Astrocyte of the cerebellum (primary cell): ENCODE results near the gene NEK5.
"Not testable (repeated sequence)": the region's sequence is repeated elsewhere in the genome, so short reads cannot be mapped to it uniquely, and the experiment has no call there.

Experiments used
- DNase-seq: peaks from one replicate; pipeline ENCODE4 v3.0.0-alpha.2; 2011; ENCODE audit warnings: low read depth
- H3K4me3 ChIP-seq: 2 replicates; pipeline ENCODE4 v1.5.1; 2011; ENCODE audit warnings: mild to moderate bottlenecking, low read depth, low read length, moderate library complexity
- in situ Hi-C: cut with HindIII; loops from 2 replicates; pipeline ENCODE4 v1.10.0; 2017; ENCODE audit warnings: low sequenced_read_pairs
- TF ChIP-seq, protein P1 (sequence below): IDR thresholded peaks from 2 replicates; pipeline ENCODE4 v1.5.1; 2012; ENCODE audit warnings: low read length, low read depth, moderate library complexity, mild to moderate bottlenecking; ENCODE audit errors: missing control alignments

The NEK5 gene

DNA sequence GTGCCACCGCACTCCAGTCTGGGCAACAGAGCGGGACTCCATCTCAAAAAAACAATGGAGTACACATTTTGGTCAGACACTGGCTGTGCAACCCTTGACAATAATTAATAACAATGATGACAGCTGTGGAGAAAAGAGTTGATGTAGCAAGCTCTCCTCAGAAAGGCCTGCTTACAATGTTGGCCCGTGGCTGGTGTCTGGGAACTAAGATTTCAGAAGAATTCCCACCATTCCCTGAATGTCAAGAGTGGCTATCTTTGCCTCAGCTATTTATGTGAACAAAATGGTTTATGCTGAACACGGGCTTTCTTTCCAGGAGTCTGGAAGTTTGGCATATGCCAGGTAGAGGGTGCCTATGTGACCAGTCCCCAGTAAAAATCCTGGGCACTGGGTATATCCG, 25.5 kb downstream of the NEK5 start:
- TF ChIP-seq, protein P1, sequence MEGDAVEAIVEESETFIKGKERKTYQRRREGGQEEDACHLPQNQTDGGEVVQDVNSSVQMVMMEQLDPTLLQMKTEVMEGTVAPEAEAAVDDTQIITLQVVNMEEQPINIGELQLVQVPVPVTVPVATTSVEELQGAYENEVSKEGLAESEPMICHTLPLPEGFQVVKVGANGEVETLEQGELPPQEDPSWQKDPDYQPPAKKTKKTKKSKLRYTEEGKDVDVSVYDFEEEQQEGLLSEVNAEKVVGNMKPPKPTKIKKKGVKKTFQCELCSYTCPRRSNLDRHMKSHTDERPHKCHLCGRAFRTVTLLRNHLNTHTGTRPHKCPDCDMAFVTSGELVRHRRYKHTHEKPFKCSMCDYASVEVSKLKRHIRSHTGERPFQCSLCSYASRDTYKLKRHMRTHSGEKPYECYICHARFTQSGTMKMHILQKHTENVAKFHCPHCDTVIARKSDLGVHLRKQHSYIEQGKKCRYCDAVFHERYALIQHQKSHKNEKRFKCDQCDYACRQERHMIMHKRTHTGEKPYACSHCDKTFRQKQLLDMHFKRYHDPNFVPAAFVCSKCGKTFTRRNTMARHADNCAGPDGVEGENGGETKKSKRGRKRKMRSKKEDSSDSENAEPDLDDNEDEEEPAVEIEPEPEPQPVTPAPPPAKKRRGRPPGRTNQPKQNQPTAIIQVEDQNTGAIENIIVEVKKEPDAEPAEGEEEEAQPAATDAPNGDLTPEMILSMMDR: no peak

DNA sequence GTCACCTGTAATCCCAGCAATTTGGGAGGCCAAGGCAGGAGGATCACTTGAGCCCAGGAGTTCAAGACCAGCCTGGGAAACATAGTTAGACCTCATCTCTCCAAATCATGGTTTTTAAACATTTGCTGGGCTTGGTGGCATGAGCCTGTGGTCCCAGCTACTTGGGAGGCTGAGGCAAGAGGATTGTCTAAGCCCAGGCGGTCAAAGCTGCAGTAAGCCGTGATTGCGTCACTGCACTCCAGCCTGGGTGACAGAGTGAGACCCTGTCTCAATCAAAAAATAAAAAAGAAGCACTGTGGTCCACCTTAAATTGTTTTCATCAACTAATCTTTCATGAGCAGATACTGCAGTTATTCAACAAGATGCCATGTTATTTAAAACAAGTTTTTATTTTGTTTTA, 26.4 kb downstream of the NEK5 start:
- DNase-seq, H3K4me3 ChIP-seq: not testable (repeated sequence)
- in situ Hi-C loops: loop anchor here (25.0 kb wide), 1 partner anchor 215 kb away; no protein-coding TSS in a partner anchor

More for the DNA sequence above, 25.5 kb downstream of the NEK5 start:
- in situ Hi-C loops: loop anchor here (25.0 kb wide), 1 partner anchor 216 kb away; no protein-coding TSS in a partner anchor
- no peak for DNase-seq
- H3K4me3 ChIP-seq: no peak overlapping the region

DNA sequence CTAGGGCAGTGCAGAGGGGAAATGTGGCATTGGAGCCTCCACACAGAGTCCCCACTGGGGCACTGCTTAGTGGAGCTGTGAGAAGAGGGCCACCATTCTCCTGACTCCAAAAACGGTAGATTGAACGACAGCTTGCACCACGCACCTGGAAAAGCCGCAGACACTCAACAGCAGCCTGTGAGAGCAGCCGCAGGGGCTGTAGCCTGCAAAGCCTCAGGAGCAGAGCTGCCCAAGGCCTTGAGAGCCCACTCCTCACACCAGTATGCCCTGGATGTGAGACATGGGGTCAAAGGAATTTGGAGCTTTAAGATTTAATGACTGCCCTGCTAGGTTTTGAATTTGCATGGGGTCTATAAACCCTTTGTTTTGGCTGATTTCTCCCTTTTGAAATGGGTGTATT, 31.7 kb downstream of the NEK5 start:
- DNase-seq: no peak
- H3K4me3 ChIP-seq: no peak overlapping the region
- in situ Hi-C loops: no loop called here
- TF ChIP-seq, protein P1: no peak

DNA sequence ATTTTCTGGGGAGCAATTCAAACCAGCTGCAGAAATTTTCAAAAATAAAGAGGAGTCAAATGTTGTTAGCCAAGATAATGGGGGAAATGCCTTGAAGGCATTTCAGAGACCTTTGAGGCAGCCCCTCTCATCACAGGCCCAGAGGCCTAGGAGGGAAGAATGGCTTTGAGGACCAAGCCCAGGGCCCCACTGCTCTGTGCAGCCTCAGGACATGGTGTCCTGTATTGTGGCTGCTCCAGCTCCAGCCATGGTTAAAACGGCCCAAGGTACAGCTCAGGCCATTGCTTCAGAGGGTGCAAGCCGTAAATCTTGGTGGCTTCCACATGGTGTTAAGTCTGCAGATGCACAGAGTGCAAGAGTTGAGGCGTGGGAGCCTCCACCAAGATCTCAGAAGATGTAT, 32.1 kb downstream of the NEK5 start:
- TF ChIP-seq, protein P1: no peak
- H3K4me3 ChIP-seq: no peak overlapping the region
- no peak for DNase-seq
- in situ Hi-C loops: no loop called here

DNA sequence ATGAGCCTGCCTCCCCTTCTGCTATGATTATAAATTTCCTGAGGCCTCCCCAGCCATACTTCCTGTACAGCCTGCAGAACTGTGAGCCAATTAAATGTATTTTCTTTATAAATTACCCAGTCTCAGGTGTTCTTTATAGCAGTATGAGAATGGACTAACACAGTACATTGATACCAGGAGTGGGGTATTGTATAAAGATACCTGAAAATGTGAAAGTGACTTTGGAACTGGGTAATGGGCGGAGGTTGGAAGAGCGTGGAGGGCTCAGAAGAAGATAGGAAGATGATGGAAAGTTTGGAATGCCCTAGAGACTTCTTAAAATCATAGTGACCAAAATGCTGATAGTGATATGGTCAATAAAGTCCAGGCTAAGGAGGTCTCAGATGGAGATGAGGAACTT, 32.8 kb downstream of the NEK5 start:
- in situ Hi-C loops: no loop called here

DNA sequence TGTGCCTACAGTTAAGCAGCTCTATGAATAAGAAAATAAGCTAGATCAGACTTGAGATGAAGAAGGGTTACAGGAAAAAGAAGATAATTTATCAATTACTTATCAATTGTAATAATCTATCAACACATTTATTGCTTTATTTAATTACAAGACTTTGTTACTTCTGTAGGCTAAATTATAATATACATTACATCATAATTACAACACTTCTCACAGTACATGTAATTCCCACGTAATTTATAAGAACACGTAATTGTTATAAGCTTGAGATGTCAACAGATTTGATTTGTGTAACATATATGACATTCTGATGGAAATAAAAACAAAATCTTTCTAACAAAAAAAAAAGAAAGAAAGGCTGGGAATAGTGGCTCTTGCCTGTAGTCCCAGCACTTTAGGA, 36.8 kb downstream of the NEK5 start:
- TF ChIP-seq, protein P1: no peak
- no peak overlapping the region for H3K4me3 ChIP-seq
- DNase-seq: no peak
- in situ Hi-C loops: no loop called here

More for the DNA sequence above, 32.8 kb downstream of the NEK5 start:
- no peak for DNase-seq
- H3K4me3 ChIP-seq: no peak overlapping the region
- TF ChIP-seq, protein P1: no peak

DNA sequence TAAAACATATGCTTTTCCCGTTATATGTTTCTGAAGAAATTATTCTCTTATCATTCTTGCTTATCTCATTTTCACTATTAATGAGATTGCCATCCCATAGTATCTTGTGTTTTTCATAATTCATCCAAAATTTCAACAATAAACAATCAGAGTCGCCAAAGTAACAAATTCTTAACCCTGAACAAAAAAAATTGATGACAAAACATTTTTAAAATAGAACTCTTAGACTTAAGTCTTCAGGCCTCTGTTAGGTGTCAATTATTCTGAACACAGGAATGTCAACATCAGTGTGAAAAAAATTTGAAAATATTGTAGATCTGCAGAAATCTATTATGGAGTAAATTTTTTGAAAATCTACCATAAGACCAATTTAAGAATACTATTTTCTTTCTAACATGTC, 37.4 kb downstream of the NEK5 start:
- in situ Hi-C loops: no loop called here
- no peak overlapping the region for H3K4me3 ChIP-seq
- DNase-seq: no peak
- TF ChIP-seq, protein P1: no peak
